GM12878 (cell line): ENCODE results near the gene CTNNA3.

ENCODE experiments used
- POLR2AphosphoS5 ChIP-seq: IDR thresholded peaks from 2 replicates; pipeline ENCODE4 v1.6.1; 2011; ENCODE audit warnings: mild to moderate bottlenecking, low read length, inconsistent platforms
- TF ChIP-seq, protein P1 (sequence below): IDR thresholded peaks from 2 replicates; pipeline ENCODE4 v1.6.1; 2011; ENCODE audit warnings: borderline replicate concordance, low read depth, mild to moderate bottlenecking, moderate library complexity, mixed read lengths, low read length; ENCODE audit not compliant: insufficient read depth; ENCODE audit errors: extremely low read length

DNA sequence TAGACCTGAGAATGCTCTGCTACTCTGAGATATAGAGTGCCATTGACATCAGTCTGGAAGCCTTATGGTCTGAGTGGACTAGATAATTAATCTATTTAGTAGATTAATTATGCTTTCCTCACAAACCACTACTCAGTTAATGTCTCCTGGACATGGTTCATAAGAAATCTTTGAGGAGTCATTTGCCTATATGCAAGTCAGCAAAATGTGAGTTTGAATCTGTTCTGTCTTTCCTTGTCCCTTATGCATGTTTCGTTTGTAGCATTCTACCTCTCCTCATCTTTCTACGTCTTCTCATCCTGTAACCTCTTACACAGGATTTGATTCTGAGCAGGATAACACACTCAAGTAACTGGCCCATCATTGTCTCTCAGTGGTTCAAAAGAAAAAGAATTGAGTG, 1505.6 kb downstream of the CTNNA3 start:
- TF ChIP-seq, protein P1, sequence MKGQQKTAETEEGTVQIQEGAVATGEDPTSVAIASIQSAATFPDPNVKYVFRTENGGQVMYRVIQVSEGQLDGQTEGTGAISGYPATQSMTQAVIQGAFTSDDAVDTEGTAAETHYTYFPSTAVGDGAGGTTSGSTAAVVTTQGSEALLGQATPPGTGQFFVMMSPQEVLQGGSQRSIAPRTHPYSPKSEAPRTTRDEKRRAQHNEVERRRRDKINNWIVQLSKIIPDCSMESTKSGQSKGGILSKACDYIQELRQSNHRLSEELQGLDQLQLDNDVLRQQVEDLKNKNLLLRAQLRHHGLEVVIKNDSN, result no peak
- no peak for TF ChIP-seq POLR2AphosphoS5
